ENCODE results near the gene GRK2. TPM values are rescaled to one million over a fixed set of nuclear protein-coding genes. Genes with fewer than 3 reads are reported as not detected.

The GRK2 gene
- total and polyA plus RNA-seq, 2 of the 13 experiments (the other 11 are each of a cell fraction or from before 2014, with no cell fraction given) = 31.3 to 42.4 TPM

DNA sequence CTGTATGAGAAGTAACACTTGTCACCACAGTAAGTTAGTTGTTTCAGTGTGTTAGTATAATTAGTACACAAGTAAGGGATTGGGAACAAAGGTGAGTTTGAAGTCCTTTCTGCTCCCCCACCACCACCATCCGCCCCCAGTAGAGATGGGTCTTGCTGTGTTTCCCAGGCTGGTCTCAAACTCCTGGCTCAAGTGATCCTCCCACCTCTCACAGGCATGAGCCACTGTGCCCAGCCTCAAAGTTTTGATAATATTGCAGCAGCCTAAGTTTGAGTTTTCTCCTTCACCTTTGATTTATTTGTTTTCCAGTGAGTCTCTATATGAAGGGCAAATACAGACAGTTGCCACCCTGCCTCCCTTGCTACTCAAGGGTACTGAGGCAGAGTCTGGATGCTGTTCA lies 23.7 kb upstream of the GRK2 start:
- H4K20me1 ChIP-seq (ENCODE audit: insufficient read depth, low read length) = peaks cover 11% of the 10 kb centered on the region
- peaks cover 8 to 34% of the 10 kb centered on the region in 2 experiments for H3K36me3 ChIP-seq (replicated peaks in 1 of 2; ENCODE audit: control insufficient read depth in 1 of 2, insufficient read depth in 2 of 2, low read length in 2 of 2)
- H2AFZ ChIP-seq (ENCODE audit: low read length) = no peak overlapping the region
- H3K9ac ChIP-seq (ENCODE audit: insufficient read depth, low read depth, low read length) = peak overlapping the region; percentile 52
- in situ Hi-C loops (cut with HindIII; ENCODE audit: extremely low pct_ligation_motif_present, low pct_unique_long_range_greater_than_20kb) (no loop called here), intact Hi-C loops (cut with micrococcal nuclease; ENCODE audit: unreplicated experiment) (loop anchor here (10.0 kb wide), 1 partner anchor 142 kb away; no protein-coding TSS in a partner anchor)
- ATAC-seq = no peak
- TF ChIP-seq, protein P1, sequence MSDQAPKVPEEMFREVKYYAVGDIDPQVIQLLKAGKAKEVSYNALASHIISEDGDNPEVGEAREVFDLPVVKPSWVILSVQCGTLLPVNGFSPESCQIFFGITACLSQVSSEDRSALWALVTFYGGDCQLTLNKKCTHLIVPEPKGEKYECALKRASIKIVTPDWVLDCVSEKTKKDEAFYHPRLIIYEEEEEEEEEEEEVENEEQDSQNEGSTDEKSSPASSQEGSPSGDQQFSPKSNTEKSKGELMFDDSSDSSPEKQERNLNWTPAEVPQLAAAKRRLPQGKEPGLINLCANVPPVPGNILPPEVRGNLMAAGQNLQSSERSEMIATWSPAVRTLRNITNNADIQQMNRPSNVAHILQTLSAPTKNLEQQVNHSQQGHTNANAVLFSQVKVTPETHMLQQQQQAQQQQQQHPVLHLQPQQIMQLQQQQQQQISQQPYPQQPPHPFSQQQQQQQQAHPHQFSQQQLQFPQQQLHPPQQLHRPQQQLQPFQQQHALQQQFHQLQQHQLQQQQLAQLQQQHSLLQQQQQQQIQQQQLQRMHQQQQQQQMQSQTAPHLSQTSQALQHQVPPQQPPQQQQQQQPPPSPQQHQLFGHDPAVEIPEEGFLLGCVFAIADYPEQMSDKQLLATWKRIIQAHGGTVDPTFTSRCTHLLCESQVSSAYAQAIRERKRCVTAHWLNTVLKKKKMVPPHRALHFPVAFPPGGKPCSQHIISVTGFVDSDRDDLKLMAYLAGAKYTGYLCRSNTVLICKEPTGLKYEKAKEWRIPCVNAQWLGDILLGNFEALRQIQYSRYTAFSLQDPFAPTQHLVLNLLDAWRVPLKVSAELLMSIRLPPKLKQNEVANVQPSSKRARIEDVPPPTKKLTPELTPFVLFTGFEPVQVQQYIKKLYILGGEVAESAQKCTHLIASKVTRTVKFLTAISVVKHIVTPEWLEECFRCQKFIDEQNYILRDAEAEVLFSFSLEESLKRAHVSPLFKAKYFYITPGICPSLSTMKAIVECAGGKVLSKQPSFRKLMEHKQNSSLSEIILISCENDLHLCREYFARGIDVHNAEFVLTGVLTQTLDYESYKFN (CRISPR knock-in tag; conservative IDR thresholded peaks at IDR 0.05) = 0 out of 2 replicates have a peak, but pooled peaks have one; percentile 16
- TF ChIP-seq SAP130 (CRISPR knock-in tag; IDR thresholded peaks at IDR 0.05; ENCODE audit: low read depth) = no peak
- no peak for TF ChIP-seq POLR2AphosphoS5 (IDR thresholded peaks at IDR 0.05; ENCODE audit: low read depth, low read length)
- no peak for TF ChIP-seq STAG1 (CRISPR knock-in tag; IDR thresholded peaks at IDR 0.05)
- TF ChIP-seq CBX2 (IDR thresholded peaks at IDR 0.05; ENCODE audit: low read depth, low read length) = no peak
- no peak for TF ChIP-seq CBX2 (CRISPR knock-in tag; IDR thresholded peaks at IDR 0.05; ENCODE audit: low read depth)
- no peak for TF ChIP-seq SUZ12 (IDR thresholded peaks at IDR 0.05; ENCODE audit: low read depth, low read length)
- no peak for DNase-seq (ENCODE audit: low spot score)
- H3K4me3 ChIP-seq (replicated peaks in 1 of 3; ENCODE audit: insufficient read depth in 1 of 3, low read depth in 2 of 3, low read length in 3 of 3) = peak overlapping the region in 2 of 3 experiments; percentile 80 to 82; a peak in 1 of 6 replicates
- peaks cover 42% of the 10 kb centered on the region for H3K79me2 ChIP-seq (ENCODE audit: insufficient read depth, low read length)
- ChIA-PET CTCF (ENCODE audit: low intra/inter-chr PET ratio, low total read pairs) (no interaction called here), POLR2A (no interaction called here)
- H3K4me2 ChIP-seq (ENCODE audit: low read depth, low read length) = peak overlapping the region; percentile 93
- peaks cover 45% of the 10 kb centered on the region for H3K4me1 ChIP-seq (ENCODE audit: insufficient read depth, low read length)
- no peak for FAIRE-seq
- WGBS (ENCODE audit: low lambda C conversion rate) = no CpG with 5 or more reads among the region's 1 CpG
- no peaks in the 10 kb centered on the region; a peak in 1 of 5 replicates for H3K27me3 ChIP-seq (ENCODE audit: control insufficient read depth in 1 of 2, insufficient read depth in 2 of 2, low read length in 2 of 2)
- no TSS peak for BruUV-seq (replicated peaks)
- peak overlapping the region; percentile 47 for H3K27ac ChIP-seq (ENCODE audit: extremely low read length, insufficient read depth, low read length)
- no peaks in the 10 kb centered on the region for H3K9me3 ChIP-seq (ENCODE audit: low read length)

Measured in HepG2 (cell line).